Ecto neural progenitor cell (in vitro differentiated cells): ENCODE results near the gene PCK1.

Source experiments
- DNase-seq: peaks from one replicate; pipeline ENCODE4 v3.0.0-alpha.2; 2018; ENCODE audit warnings: low spot score

Gene PCK1

GRCh38 chr20:57577679-57578475, 17.0 kb downstream of the PCK1 start:
- DNase-seq: no peak

- DNase-seq: no peak
Measured at GRCh38 chr20:57578476-57579165, 17.7 kb downstream of the PCK1 start.

- DNase-seq: no peak
Measured at GRCh38 chr20:57579331-57579897, 18.5 kb downstream of the PCK1 start.

GRCh38 chr20:57579898-57580447, 19.1 kb downstream of the PCK1 start:
- DNase-seq: no peak

GRCh38 chr20:57580478-57581201, 19.7 kb downstream of the PCK1 start:
- no peak for DNase-seq

- no peak for DNase-seq
Measured at GRCh38 chr20:57581202-57582028, 20.5 kb downstream of the PCK1 start.

- no peak for DNase-seq
Measured at GRCh38 chr20:57582029-57582378, 21.1 kb downstream of the PCK1 start.

GRCh38 chr20:57582432-57583288, 21.8 kb downstream of the PCK1 start:
- peak; percentile 70 for DNase-seq

- no peak for DNase-seq
Measured at GRCh38 chr20:57583289-57584257, 22.7 kb downstream of the PCK1 start.

- no peak for DNase-seq
Measured at GRCh38 chr20:57584768-57585461, 24.0 kb downstream of the PCK1 start.

- DNase-seq: no peak
Measured at GRCh38 chr20:57585466-57586213, 24.7 kb downstream of the PCK1 start.

- DNase-seq: no peak
Measured at GRCh38 chr20:57586370-57586793, 25.5 kb downstream of the PCK1 start.

- DNase-seq: no peak
Measured at GRCh38 chr20:57586943-57587277, 26.0 kb downstream of the PCK1 start.

- DNase-seq: no peak
Measured at GRCh38 chr20:57587278-57587988, 26.5 kb downstream of the PCK1 start.

GRCh38 chr20:57587989-57588377, 27.1 kb downstream of the PCK1 start:
- no peak for DNase-seq

- DNase-seq: no peak
Measured at GRCh38 chr20:57588596-57588995, 27.7 kb downstream of the PCK1 start.

GRCh38 chr20:57589123-57589727, 28.3 kb downstream of the PCK1 start:
- no peak for DNase-seq
